CD4-positive, CD25-positive, alpha-beta regulatory T cell (primary cell): ENCODE measurements around the gene TRPV6. TPM values are rescaled to one million over a fixed set of nuclear protein-coding genes. Genes with fewer than 3 reads are reported as not detected.

Experiments used
- ATAC-seq, 2 donors: fragments of 150-1000 bp; cut with Tn5 transposase; one replicate each; pipeline ENCODE4 v1.10.0; 2021; ENCODE audit warnings: low read depth in 2 of 2, moderate number of reproducible peaks in 2 of 2, moderate library complexity in 1 of 2
- DNase-seq, 3 donors: peaks; one replicate each; pipeline versions ENCODE4 v3.0.0 to v3.0.0-alpha.2; 2012 to 2022; ENCODE audit warnings: mixed read lengths in 1 of 3
- H3K27ac ChIP-seq: one replicate; pipeline ENCODE4 v1.7.0; 2013; ENCODE audit warnings: mild to moderate bottlenecking, low read length; ENCODE audit not compliant: insufficient read depth, poor library complexity, severe bottlenecking
- H3K27me3 ChIP-seq: one replicate; pipeline ENCODE4 v1.7.0; 2013; ENCODE audit warnings: low read length; ENCODE audit not compliant: control insufficient read depth, insufficient read depth
- H3K36me3 ChIP-seq: one replicate; pipeline ENCODE4 v1.7.0; 2013; ENCODE audit warnings: mild to moderate bottlenecking, low read length, moderate library complexity; ENCODE audit not compliant: control insufficient read depth, insufficient read depth
- H3K4me1 ChIP-seq: 2 replicates; pipeline ENCODE4 v1.7.0; 2013; ENCODE audit warnings: mild to moderate bottlenecking, low read length; ENCODE audit not compliant: insufficient read depth, control insufficient read depth, poor library complexity, severe bottlenecking
- H3K4me3 ChIP-seq: one replicate; pipeline ENCODE4 v1.7.0; 2013; ENCODE audit warnings: low read depth, mild to moderate bottlenecking, low read length, moderate library complexity
- H3K9me3 ChIP-seq, 2 experiments: 1 replicate in 1 of 2; 2 replicates in 1 of 2; pipeline ENCODE4 v1.7.0; 2013; ENCODE audit warnings: low read length in 2 of 2, mild to moderate bottlenecking in 1 of 2, moderate library complexity in 1 of 2; ENCODE audit not compliant: control insufficient read depth in 2 of 2
- H3K27ac Mint-ChIP-seq, 3 donors: one replicate each; pipeline ENCODE4 v1.8.0; 2020 to 2022; ENCODE audit warnings: mild to moderate bottlenecking in 3 of 3, mixed read lengths in 3 of 3, moderate library complexity in 2 of 3
- H3K27me3 Mint-ChIP-seq: one replicate; pipeline ENCODE4 v1.8.0; 2022; ENCODE audit warnings: mild to moderate bottlenecking, mixed read lengths
- H3K36me3 Mint-ChIP-seq: one replicate; pipeline ENCODE4 v1.8.0; 2020; ENCODE audit warnings: mixed read lengths
- H3K4me1 Mint-ChIP-seq, 4 donors: one replicate each; pipeline ENCODE4 v1.8.0; 2020 to 2022; ENCODE audit warnings: mixed read lengths in 4 of 4, mild to moderate bottlenecking in 1 of 4
- H3K4me3 Mint-ChIP-seq, 4 donors: one replicate each; pipeline ENCODE4 v1.8.0; 2020 to 2022; ENCODE audit warnings: mild to moderate bottlenecking in 4 of 4, mixed read lengths in 4 of 4, moderate library complexity in 3 of 4
- H3K9me3 Mint-ChIP-seq, 7 donors: one replicate each; pipeline ENCODE4 v1.8.0; 2020 to 2022; ENCODE audit warnings: mixed read lengths in 7 of 7, mild to moderate bottlenecking in 3 of 7, moderate library complexity in 2 of 7
- polyA plus RNA-seq, 4 donors: library from polyadenylated mRNA; unstranded; fragments of 300-500 nt; fragmentation: Illumina TruSeq; gene quantifications; one replicate each; pipeline ENCODE4 v1.2.3, GENCODE V29; 2021
- total RNA-seq: library from RNA; stranded (reverse); gene quantifications from one replicate; pipeline ENCODE4 v1.2.3, GENCODE V29; 2022

The TRPV6 gene
- total and polyA plus RNA-seq, 5 donors from 2014 or later, result 0.17 to 0.30 TPM; not detected in 3

- Mint-ChIP-seq H3K27me3 (no peaks in the 10 kb centered on the region), H3K9me3 (peaks cover 0 to 4% (median 0%) of the 10 kb centered on the region in 7 donors), H3K27ac (peak overlapping the region in 1 of 3 donors; percentile 63), H3K4me3 (no peak overlapping the region), H3K4me1 (peaks cover 0 to 6% (median 3%) of the 10 kb centered on the region in 4 donors), H3K36me3 (peaks cover 9% of the 10 kb centered on the region)
- no peaks in the 10 kb centered on the region for H3K9me3 ChIP-seq
- ATAC-seq (no peak), DNase-seq (no peak)
- no peaks in the 10 kb centered on the region for H3K4me1 ChIP-seq
- H3K27ac ChIP-seq, result no peak overlapping the region
- H3K4me3 ChIP-seq, result no peak overlapping the region
- H3K27me3 ChIP-seq, result no peaks in the 10 kb centered on the region
- H3K36me3 ChIP-seq, result peaks cover 3% of the 10 kb centered on the region
These were observed 15.4 kb downstream of the TRPV6 start for GRCh38 chr7:142870147-142870559.

- Mint-ChIP-seq H3K9me3 (peaks cover 0 to 2% (median 0%) of the 10 kb centered on the region in 7 donors), H3K36me3 (peaks cover 9% of the 10 kb centered on the region), H3K4me1 (peaks cover 0 to 6% (median 3%) of the 10 kb centered on the region in 4 donors), H3K27ac (peak overlapping the region in 1 of 3 donors; percentile 38), H3K27me3 (no peaks in the 10 kb centered on the region), H3K4me3 (no peak overlapping the region)
- Histone ChIP-seq H3K27me3 (no peaks in the 10 kb centered on the region), H3K36me3 (peaks cover 3% of the 10 kb centered on the region), H3K4me3 (no peak overlapping the region), H3K9me3 (no peaks in the 10 kb centered on the region), H3K4me1 (no peaks in the 10 kb centered on the region), H3K27ac (no peak overlapping the region)
- DNase-seq (no peak), ATAC-seq (no peak)
These were observed 16.1 kb downstream of the TRPV6 start for GRCh38 chr7:142869434-142869833.

GRCh38 chr7:142868986-142869415, 16.5 kb downstream of the TRPV6 start:
- ATAC-seq (no peak), DNase-seq (no peak)
- H3K4me1 ChIP-seq, result no peaks in the 10 kb centered on the region
- H3K36me3 Mint-ChIP-seq, result peaks cover 9% of the 10 kb centered on the region
- H3K4me1 Mint-ChIP-seq, result peaks cover 0 to 6% (median 3%) of the 10 kb centered on the region in 4 donors
- no peaks in the 10 kb centered on the region for H3K27me3 Mint-ChIP-seq
- peak overlapping the region in 1 of 3 donors; percentile 38 for H3K27ac Mint-ChIP-seq
- H3K4me3 ChIP-seq, result no peak overlapping the region
- H3K27ac ChIP-seq, result no peak overlapping the region
- H3K36me3 ChIP-seq, result peaks cover 4% of the 10 kb centered on the region
- no peak overlapping the region for H3K4me3 Mint-ChIP-seq
- H3K9me3 Mint-ChIP-seq, result peaks cover 0 to 2% (median 0%) of the 10 kb centered on the region in 7 donors
- no peaks in the 10 kb centered on the region for H3K27me3 ChIP-seq
- no peaks in the 10 kb centered on the region for H3K9me3 ChIP-seq

GRCh38 chr7:142868188-142868985, 17.2 kb downstream of the TRPV6 start:
- Mint-ChIP-seq H3K27ac (no peak overlapping the region), H3K9me3 (peaks cover 0 to 2% (median 0%) of the 10 kb centered on the region in 7 donors), H3K4me3 (no peak overlapping the region), H3K4me1 (peaks cover 0 to 6% (median 3%) of the 10 kb centered on the region in 4 donors), H3K36me3 (peaks cover 12% of the 10 kb centered on the region), H3K27me3 (no peaks in the 10 kb centered on the region)
- Histone ChIP-seq H3K4me3 (no peak overlapping the region), H3K27me3 (no peaks in the 10 kb centered on the region), H3K4me1 (no peaks in the 10 kb centered on the region), H3K36me3 (peaks cover 10% of the 10 kb centered on the region), H3K27ac (no peak overlapping the region), H3K9me3 (no peaks in the 10 kb centered on the region)
- DNase-seq, result no peak
- ATAC-seq, result no peak

GRCh38 chr7:142867398-142868187, 18.0 kb downstream of the TRPV6 start:
- no peaks in the 10 kb centered on the region for H3K27me3 ChIP-seq
- no peak overlapping the region for H3K4me3 Mint-ChIP-seq
- H3K27ac ChIP-seq, result no peak overlapping the region
- H3K9me3 ChIP-seq, result no peaks in the 10 kb centered on the region
- no peaks in the 10 kb centered on the region for H3K27me3 Mint-ChIP-seq
- H3K27ac Mint-ChIP-seq, result no peak overlapping the region
- peaks cover 10% of the 10 kb centered on the region for H3K36me3 ChIP-seq
- no peak for ATAC-seq
- DNase-seq, result no peak
- no peaks in the 10 kb centered on the region for H3K4me1 ChIP-seq
- H3K36me3 Mint-ChIP-seq, result peaks cover 19% of the 10 kb centered on the region
- H3K4me3 ChIP-seq, result no peak overlapping the region
- H3K4me1 Mint-ChIP-seq, result peaks cover 0 to 6% (median 3%) of the 10 kb centered on the region in 4 donors
- H3K9me3 Mint-ChIP-seq, result peaks cover 0 to 2% (median 0%) of the 10 kb centered on the region in 7 donors

GRCh38 chr7:142867097-142867378, 18.5 kb downstream of the TRPV6 start:
- H3K4me3 ChIP-seq, result no peak overlapping the region
- peak overlapping the region in 1 of 3 donors; percentile 63 for H3K27ac Mint-ChIP-seq
- no peak overlapping the region for H3K4me3 Mint-ChIP-seq
- no peaks in the 10 kb centered on the region for H3K27me3 Mint-ChIP-seq
- H3K9me3 ChIP-seq, result no peaks in the 10 kb centered on the region
- peaks cover 0 to 2% (median 0%) of the 10 kb centered on the region in 7 donors for H3K9me3 Mint-ChIP-seq
- no peak for ATAC-seq
- DNase-seq, result no peak
- H3K27ac ChIP-seq, result no peak overlapping the region
- peaks cover 0 to 6% (median 3%) of the 10 kb centered on the region in 4 donors for H3K4me1 Mint-ChIP-seq
- no peaks in the 10 kb centered on the region for H3K4me1 ChIP-seq
- peaks cover 10% of the 10 kb centered on the region for H3K36me3 ChIP-seq
- H3K27me3 ChIP-seq, result no peaks in the 10 kb centered on the region
- peaks cover 24% of the 10 kb centered on the region for H3K36me3 Mint-ChIP-seq

GRCh38 chr7:142866361-142867096, 19.0 kb downstream of the TRPV6 start:
- Histone ChIP-seq H3K36me3 (peaks cover 10% of the 10 kb centered on the region), H3K4me1 (no peaks in the 10 kb centered on the region), H3K9me3 (no peaks in the 10 kb centered on the region), H3K4me3 (no peak overlapping the region), H3K27me3 (no peaks in the 10 kb centered on the region), H3K27ac (no peak overlapping the region)
- Mint-ChIP-seq H3K9me3 (peaks cover 0 to 2% (median 0%) of the 10 kb centered on the region in 7 donors), H3K27ac (peak overlapping the region in 1 of 3 donors; percentile 63), H3K4me1 (peaks cover 0 to 8% (median 3%) of the 10 kb centered on the region in 4 donors), H3K27me3 (no peaks in the 10 kb centered on the region), H3K4me3 (peak overlapping the region in 1 of 4 donors; percentile 27), H3K36me3 (peaks cover 24% of the 10 kb centered on the region)
- ATAC-seq, result no peak
- no peak for DNase-seq
